ENCODE data around the gene PAX7.

PAX7 gene

GRCh38 chr1:18701183-18701582 is 70.5 kb downstream of the PAX7 start:
- DNase-seq (ENCODE audit: low spot score): no peak

DNA sequence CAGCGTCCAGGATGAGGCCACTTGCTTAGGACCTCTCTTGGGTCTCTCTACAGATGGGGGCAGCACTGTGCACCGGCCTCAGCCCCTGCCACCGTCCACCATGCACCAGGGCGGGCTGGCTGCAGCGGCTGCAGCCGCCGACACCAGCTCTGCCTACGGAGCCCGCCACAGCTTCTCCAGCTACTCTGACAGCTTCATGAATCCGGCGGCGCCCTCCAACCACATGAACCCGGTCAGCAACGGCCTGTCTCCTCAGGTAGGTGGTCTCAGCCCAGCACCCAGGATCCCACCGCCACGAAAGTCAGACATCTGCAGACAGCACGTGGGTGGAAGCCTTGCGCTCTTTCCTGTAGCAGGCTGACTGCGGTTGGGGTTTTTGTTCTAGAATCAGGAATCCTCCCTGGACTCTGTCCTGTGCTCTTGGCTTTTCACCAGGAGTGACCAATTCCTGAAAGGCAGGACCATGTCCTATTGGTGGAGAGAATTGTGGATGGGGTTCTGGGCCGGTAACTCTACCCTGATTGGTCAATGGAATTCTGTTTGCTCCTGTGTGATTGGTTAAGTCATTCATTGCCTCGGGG is 72.5 kb downstream of the PAX7 start:
- DNase-seq (ENCODE audit: low spot score): no peak

- DNase-seq (ENCODE audit: low spot score): no peak
These were observed 75.2 kb downstream of the PAX7 start for GRCh38 chr1:18705811-18706210.

- no peak for DNase-seq (ENCODE audit: low spot score)
These were observed 77.1 kb downstream of the PAX7 start for GRCh38 chr1:18707696-18708257.

DNA sequence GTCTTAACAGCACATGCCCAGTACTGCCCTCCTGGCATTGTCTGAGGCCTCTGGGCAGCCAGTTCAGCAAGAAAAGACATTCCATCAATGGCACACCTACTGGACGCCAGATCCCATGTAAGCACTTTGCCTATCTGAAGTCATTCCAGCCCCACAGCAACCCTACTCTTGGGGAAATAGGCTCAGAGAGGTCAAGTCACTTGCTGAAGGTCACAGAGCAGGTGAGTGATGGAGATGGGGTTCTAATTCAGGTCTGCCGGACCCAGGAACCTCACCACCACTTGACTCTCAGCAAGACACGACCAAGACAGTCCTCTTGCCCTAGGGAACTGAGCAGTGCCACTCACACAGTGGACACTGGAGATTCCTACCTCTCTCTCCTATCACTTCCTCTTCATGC is 79.4 kb downstream of the PAX7 start:
- no peak for DNase-seq (ENCODE audit: low spot score)

GRCh38 chr1:18711003-18711402 is 80.4 kb downstream of the PAX7 start:
- DNase-seq (ENCODE audit: low spot score): no peak

GRCh38 chr1:18711536-18712251 is 81.0 kb downstream of the PAX7 start:
- no peak for DNase-seq (ENCODE audit: low spot score)

DNA sequence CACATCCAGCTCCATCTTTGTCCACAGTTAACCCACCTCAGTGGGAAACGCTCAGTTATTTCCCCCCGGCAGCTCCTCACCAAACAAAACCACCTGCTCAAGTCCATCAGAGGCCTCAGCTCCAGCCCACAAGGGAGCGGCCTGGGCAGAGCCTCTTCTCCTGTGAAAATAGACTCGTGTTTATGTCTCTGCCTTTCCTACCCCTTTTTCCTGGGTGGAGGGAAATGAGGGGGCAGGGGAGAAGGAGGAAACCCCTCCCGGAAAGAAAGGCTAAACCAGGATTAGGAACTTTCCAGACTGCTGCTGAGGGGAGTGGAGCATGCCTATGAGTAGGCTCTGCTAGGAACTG is 81.6 kb downstream of the PAX7 start:
- DNase-seq (ENCODE audit: low spot score): no peak

DNA sequence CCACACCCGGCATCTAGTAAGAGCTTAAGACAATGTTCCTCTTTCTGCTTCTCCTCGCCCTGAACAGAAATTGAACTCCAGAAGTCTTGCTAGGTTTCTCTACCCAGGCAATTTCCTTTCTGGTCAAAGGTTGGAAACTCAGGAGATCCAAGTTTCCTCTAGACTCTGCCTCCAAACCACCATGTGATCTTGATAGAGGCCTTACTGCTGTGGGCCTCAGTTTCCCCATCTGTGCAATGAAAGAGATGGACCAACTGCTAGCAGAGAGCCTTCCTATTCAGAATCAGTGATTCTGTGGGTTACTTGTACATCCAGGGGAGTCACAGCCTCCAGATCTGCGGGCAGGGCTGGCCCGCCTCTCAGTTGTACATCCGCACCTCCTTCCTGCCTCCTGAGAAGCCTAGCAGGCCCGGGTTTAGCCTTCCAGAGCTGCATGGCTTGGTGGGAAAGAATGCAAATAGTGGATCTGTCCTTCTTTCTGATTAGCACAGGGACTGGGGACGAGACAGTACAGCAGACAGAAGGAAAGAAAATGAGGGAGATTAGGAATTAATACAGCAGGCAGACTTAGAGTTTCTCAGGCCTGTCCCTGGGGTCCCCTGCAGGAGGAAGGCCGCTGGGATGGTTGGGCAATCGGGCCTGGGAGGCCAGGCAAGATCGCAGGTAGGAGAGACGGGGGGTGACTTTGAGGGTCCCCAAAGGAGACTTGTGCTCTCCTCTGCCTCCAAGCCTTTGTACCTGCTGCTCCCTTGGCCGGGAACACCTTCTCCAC is 83.9 kb downstream of the PAX7 start:
- DNase-seq (ENCODE audit: low spot score): no peak

- peak; percentile 15 for DNase-seq (ENCODE audit: low spot score)
These were observed 85.6 kb downstream of the PAX7 start for GRCh38 chr1:18716112-18716784.

GRCh38 chr1:18716785-18717678 is 86.4 kb downstream of the PAX7 start:
- no peak for DNase-seq (ENCODE audit: low spot score)

DNA sequence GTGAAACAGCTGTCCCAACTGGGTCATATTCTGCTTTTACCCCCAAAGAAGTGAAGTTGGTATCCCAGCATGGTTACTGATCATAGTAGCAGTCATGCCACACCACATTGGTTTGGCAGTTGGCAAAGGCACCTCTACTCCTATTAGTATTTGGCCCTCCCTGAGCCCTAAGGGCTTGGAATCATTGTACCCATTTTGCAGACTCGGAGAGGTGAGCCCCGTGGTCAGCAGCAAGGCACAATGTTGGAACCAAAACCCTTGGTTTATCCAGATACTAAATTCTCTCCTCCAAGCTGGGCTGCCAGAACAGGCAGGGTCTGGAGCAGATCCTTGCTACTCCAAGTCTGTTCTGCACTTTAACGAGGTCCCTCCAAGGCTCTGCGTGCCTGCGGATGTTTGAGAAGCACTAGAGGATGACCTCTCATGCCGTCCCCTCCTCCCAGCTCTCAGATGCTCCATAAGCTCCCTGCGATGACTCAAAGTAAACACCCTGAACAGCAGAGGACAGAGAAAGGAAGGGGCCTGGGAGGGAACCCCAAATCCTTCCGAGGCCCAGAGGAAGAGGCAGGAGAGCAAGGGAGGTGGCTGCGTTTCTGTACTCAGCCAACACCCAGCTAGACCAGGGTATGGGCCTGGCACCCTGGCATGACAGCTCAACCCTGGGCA is 89.3 kb downstream of the PAX7 start:
- DNase-seq (ENCODE audit: low spot score): no peak

- DNase-seq (ENCODE audit: low spot score): no peak
These were observed 90.4 kb downstream of the PAX7 start for GRCh38 chr1:18721041-18721440.

GRCh38 chr1:18721776-18722175 is 91.1 kb downstream of the PAX7 start:
- DNase-seq (ENCODE audit: low spot score): no peak

DNA sequence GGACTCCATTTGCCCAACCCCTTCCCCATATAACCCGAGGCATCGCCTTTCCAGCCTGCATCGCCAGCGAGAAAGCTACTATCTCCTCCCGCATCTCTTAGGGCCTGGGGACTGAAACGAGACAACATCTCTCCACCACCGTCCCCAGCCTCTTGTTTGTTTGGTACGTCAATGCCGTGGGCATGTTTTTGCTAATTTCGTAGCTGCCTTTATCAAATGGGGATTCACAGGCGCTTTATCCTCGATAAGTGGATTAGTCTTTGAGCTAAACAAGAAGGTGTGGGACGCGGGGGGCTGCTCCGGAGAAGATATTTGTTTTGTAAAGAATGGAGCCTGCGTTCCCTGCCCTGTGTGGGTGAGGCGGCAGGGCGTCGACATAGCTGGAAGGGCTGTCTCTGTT is 91.6 kb downstream of the PAX7 start:
- no peak for DNase-seq (ENCODE audit: low spot score)

GRCh38 chr1:18723206-18723605 is 92.6 kb downstream of the PAX7 start:
- no peak for DNase-seq (ENCODE audit: low spot score)

DNA sequence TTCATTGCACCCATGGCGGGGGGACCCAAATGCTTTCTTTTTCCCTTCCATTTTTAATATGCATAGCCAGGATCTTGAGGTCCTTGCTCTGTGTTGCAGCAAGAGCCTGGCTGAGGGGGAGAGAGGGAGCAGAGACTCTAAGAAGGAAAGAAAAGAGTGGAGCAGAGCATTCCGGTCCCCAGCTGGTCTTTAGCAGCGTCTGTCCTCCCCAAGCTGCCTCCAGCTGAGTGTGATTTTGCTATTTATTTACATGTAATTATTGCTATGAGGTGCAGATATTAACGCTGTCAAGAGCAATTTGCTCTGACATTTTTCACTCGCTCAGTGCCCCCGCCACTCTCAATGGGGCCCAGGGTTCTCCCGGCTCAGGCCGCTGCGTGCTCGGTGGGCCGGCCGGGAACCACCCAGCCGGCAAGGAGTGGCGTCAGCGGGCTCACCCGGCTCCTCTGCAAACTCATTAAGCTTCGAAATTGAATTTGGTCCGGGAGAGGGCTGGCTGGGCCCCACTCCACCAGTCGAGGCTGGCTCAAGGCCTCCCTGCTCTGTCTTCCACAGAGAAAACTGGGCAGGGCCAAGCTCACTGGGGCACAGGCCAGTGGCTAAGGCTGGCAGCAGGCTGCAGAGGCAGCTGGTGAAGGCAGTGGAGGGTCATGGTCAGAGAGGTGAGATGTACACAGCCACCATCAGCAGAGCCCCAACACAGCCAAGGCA is 93.2 kb downstream of the PAX7 start:
- no peak for DNase-seq (ENCODE audit: low spot score)

DNA sequence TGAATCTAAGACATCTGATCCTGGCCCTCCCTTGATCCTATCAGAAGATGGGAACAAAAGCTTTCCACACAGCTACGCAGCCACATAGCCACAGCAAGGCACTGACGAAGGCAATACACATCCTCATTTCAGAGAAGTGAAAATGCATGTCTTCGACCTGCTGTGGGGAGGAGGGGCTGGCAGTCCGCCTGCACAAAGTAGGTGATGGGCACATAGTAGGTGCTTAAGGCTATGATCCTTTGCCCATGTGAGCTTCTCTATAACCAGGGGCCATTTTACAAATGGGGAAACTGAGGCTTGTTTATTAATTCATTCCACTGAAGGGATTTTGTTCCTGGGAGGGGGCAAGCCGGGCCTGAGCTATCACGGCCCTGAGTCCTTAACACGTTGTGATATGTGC is 94.2 kb downstream of the PAX7 start:
- no peak for DNase-seq (ENCODE audit: low spot score)

DNA sequence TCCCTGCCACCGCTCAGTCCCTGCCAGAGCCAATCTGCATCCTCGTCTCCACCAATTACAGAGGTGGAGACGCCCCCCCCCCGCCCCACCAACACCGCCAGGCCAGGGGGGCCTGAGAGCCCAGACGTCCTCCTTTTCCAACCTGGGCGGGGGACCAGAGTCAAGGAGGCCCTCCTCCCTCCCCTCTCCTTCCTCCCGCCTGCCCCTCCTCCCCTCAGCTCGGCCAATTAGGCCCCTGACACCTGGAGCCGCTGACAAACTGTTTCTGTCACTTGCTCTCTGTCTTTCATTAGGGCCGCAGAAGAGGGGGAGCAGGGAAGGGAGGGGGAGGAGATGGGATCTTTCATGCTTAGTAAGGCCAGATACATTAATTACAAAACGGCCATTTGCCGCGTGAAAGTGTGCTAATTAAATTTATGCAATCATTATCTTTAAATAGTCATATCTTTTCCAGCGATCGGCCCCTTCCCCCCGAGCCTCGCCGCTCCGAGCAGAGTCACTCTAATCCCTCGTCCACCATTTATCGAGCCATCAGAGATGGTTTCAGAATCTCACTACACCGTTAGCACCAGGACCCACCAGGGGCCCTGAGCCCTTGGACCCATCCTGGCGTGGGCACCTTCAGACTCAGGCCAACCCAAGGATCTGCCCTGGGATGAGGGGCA is 94.7 kb downstream of the PAX7 start:
- no peak for DNase-seq (ENCODE audit: low spot score)

DNA sequence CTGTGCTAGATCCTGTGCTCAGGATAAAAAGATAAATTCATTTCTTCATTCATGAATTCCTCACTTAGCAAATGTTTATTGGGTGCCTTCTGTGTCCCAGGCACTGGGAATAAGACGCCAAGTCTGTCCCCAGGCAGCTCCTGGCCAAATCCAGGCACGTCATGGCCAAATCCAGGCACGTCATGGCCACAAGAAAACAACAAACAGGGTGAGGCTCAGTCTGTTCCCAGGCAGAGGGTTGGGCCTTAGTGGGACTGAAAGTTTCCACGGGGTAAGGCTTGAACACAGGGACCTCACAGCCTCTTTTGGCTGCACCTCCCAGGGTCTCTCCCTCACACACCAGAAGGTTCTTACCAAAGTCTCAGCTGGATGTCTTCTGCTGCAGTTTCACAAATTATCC is 95.7 kb downstream of the PAX7 start:
- DNase-seq (ENCODE audit: low spot score): no peak
